Natural killer cell treated with Interleukin-12 subunit alpha and Interleukin-12 subunit beta and Interleukin-15 and Interleukin-18, amount 100 ng/mL, for 72 hours (primary cell): ENCODE data around the gene TXNDC8. TPM values are rescaled to one million over a fixed set of nuclear protein-coding genes. Genes with fewer than 3 reads are reported as not detected.

ENCODE experiments used
- ATAC-seq, 2 donors: fragments of 150-1000 bp; cut with Tn5 transposase in 1 of 2; sonication (Bioruptor Pico), chemical (Tn5 transposase) in 1 of 2; 2 replicates each; pipeline ENCODE4 v1.10.0; 2021
- DNase-seq: peaks from one replicate; pipeline ENCODE4 v3.0.0; 2022; ENCODE audit warnings: low spot score
- H3K27ac Mint-ChIP-seq, 2 donors: 1 replicate in 1 of 2; 2 replicates in 1 of 2; pipeline ENCODE4 v1.8.0; 2022; ENCODE audit warnings: mixed read lengths in 2 of 2, mild to moderate bottlenecking in 1 of 2, moderate library complexity in 1 of 2
- H3K27me3 Mint-ChIP-seq, 2 donors: 1 replicate in 1 of 2; 2 replicates in 1 of 2; pipeline ENCODE4 v1.8.0; 2022; ENCODE audit warnings: mixed read lengths in 2 of 2
- H3K36me3 Mint-ChIP-seq: one replicate; pipeline ENCODE4 v1.8.0; 2022; ENCODE audit warnings: mixed read lengths
- H3K4me1 Mint-ChIP-seq, 2 donors: 1 replicate in 1 of 2; 2 replicates in 1 of 2; pipeline ENCODE4 v1.8.0; 2022; ENCODE audit warnings: low read depth in 2 of 2, mixed read lengths in 2 of 2, mild to moderate bottlenecking in 1 of 2
- H3K4me3 Mint-ChIP-seq: one replicate; pipeline ENCODE4 v1.8.0; 2022; ENCODE audit warnings: mixed read lengths
- H3K9me3 Mint-ChIP-seq: 2 replicates; pipeline ENCODE4 v1.8.0; 2022; ENCODE audit warnings: mixed read lengths
- total RNA-seq, 2 donors: library from RNA; stranded (reverse); gene quantifications; one replicate each; pipeline ENCODE4 v1.2.3, GENCODE V29; 2022

The TXNDC8 gene
- total RNA-seq, 2 donors from 2014 or later: not detected

- H3K36me3 Mint-ChIP-seq: no peaks in the 10 kb centered on the region
- H3K27ac Mint-ChIP-seq: no peak overlapping the region
- peaks cover 2 to 17% of the 10 kb centered on the region in 2 donors for H3K27me3 Mint-ChIP-seq
- DNase-seq (no peak), ATAC-seq (no peak)
- no peak overlapping the region for H3K4me3 Mint-ChIP-seq
- H3K4me1 Mint-ChIP-seq: no peaks in the 10 kb centered on the region
- no peaks in the 10 kb centered on the region for H3K9me3 Mint-ChIP-seq
These were observed 55.0 kb downstream of the TXNDC8 start for GRCh38 chr9:110282739-110283081.

- Mint-ChIP-seq H3K36me3 (no peaks in the 10 kb centered on the region), H3K27ac (no peak overlapping the region), H3K9me3 (no peaks in the 10 kb centered on the region), H3K4me3 (no peak overlapping the region), H3K27me3 (peaks cover 2 to 17% of the 10 kb centered on the region in 2 donors), H3K4me1 (no peaks in the 10 kb centered on the region)
- ATAC-seq: no peak
- DNase-seq: no peak
These were observed 55.5 kb downstream of the TXNDC8 start for GRCh38 chr9:110282018-110282738.

GRCh38 chr9:110278080-110278707 lies 59.5 kb downstream of the TXNDC8 start:
- ATAC-seq (no peak), DNase-seq (no peak)

GRCh38 chr9:110276781-110277180 lies 60.9 kb downstream of the TXNDC8 start:
- Mint-ChIP-seq H3K27me3 (peaks cover 6 to 13% of the 10 kb centered on the region in 2 donors), H3K27ac (no peak overlapping the region), H3K36me3 (no peaks in the 10 kb centered on the region), H3K4me1 (no peaks in the 10 kb centered on the region), H3K4me3 (no peak overlapping the region), H3K9me3 (no peaks in the 10 kb centered on the region)
- ATAC-seq (no peak), DNase-seq (no peak)

More at GRCh38 chr9:110278080-110278707, 59.5 kb downstream of the TXNDC8 start:
- H3K4me3 Mint-ChIP-seq: no peak overlapping the region
- H3K36me3 Mint-ChIP-seq: no peaks in the 10 kb centered on the region
- H3K27me3 Mint-ChIP-seq: peaks cover 6 to 13% of the 10 kb centered on the region in 2 donors
- H3K4me1 Mint-ChIP-seq: no peaks in the 10 kb centered on the region
- no peaks in the 10 kb centered on the region for H3K9me3 Mint-ChIP-seq
- H3K27ac Mint-ChIP-seq: no peak overlapping the region

GRCh38 chr9:110270211-110270995 lies 67.3 kb downstream of the TXNDC8 start:
- DNase-seq: no peak
- no peak overlapping the region for H3K4me3 Mint-ChIP-seq
- ATAC-seq: no peak
- no peaks in the 10 kb centered on the region for H3K4me1 Mint-ChIP-seq
- H3K9me3 Mint-ChIP-seq: no peaks in the 10 kb centered on the region
- H3K36me3 Mint-ChIP-seq: no peaks in the 10 kb centered on the region
- H3K27me3 Mint-ChIP-seq: peaks cover 8 to 20% of the 10 kb centered on the region in 2 donors
- H3K27ac Mint-ChIP-seq: no peak overlapping the region

GRCh38 chr9:110266795-110267194 lies 70.9 kb downstream of the TXNDC8 start:
- Mint-ChIP-seq H3K9me3 (no peaks in the 10 kb centered on the region), H3K4me1 (no peaks in the 10 kb centered on the region), H3K36me3 (no peaks in the 10 kb centered on the region), H3K27me3 (peaks cover 5 to 17% of the 10 kb centered on the region in 2 donors), H3K27ac (no peak overlapping the region), H3K4me3 (no peak overlapping the region)
- ATAC-seq (no peak), DNase-seq (no peak)

GRCh38 chr9:110261632-110262031 lies 76.0 kb downstream of the TXNDC8 start:
- no peak for ATAC-seq
- Mint-ChIP-seq H3K4me3 (no peak overlapping the region), H3K27me3 (peaks cover 4 to 16% of the 10 kb centered on the region in 2 donors), H3K4me1 (peaks cover 18 to 20% of the 10 kb centered on the region in 2 donors), H3K9me3 (no peaks in the 10 kb centered on the region), H3K27ac (no peak overlapping the region), H3K36me3 (no peaks in the 10 kb centered on the region)
- no peak for DNase-seq

- H3K4me1 Mint-ChIP-seq: peaks cover 18 to 23% of the 10 kb centered on the region in 2 donors
- peaks cover 4 to 15% of the 10 kb centered on the region in 2 donors for H3K27me3 Mint-ChIP-seq
- no peak overlapping the region for H3K27ac Mint-ChIP-seq
- no peak overlapping the region for H3K4me3 Mint-ChIP-seq
- DNase-seq (no peak), ATAC-seq (no peak)
- H3K9me3 Mint-ChIP-seq: no peaks in the 10 kb centered on the region
- no peaks in the 10 kb centered on the region for H3K36me3 Mint-ChIP-seq
These were observed 76.8 kb downstream of the TXNDC8 start for GRCh38 chr9:110260911-110261310.

- Mint-ChIP-seq H3K4me3 (no peak overlapping the region), H3K4me1 (peaks cover 27 to 30% of the 10 kb centered on the region in 2 donors), H3K27ac (no peak overlapping the region), H3K27me3 (peaks cover 4 to 7% of the 10 kb centered on the region in 2 donors), H3K9me3 (no peaks in the 10 kb centered on the region), H3K36me3 (peaks cover 7% of the 10 kb centered on the region)
- no peak for ATAC-seq
- no peak for DNase-seq
These were observed 78.1 kb downstream of the TXNDC8 start for GRCh38 chr9:110259566-110259965.

- ATAC-seq (no peak), DNase-seq (no peak)
- Mint-ChIP-seq H3K36me3 (peaks cover 7% of the 10 kb centered on the region), H3K9me3 (no peaks in the 10 kb centered on the region), H3K4me3 (peak overlapping the region; percentile 1), H3K27me3 (peaks cover 4 to 7% of the 10 kb centered on the region in 2 donors), H3K4me1 (peaks cover 32% of the 10 kb centered on the region in 2 donors), H3K27ac (peak overlapping the region; percentile 65 to 86)
These were observed 79.0 kb downstream of the TXNDC8 start for GRCh38 chr9:110258690-110259091.

GRCh38 chr9:110257956-110258355 lies 79.7 kb downstream of the TXNDC8 start:
- no peak for ATAC-seq

GRCh38 chr9:110257097-110257841 lies 80.4 kb downstream of the TXNDC8 start:
- DNase-seq (no peak), ATAC-seq (no peak)
- Mint-ChIP-seq H3K36me3 (peaks cover 11% of the 10 kb centered on the region), H3K27ac (peak overlapping the region; percentile 86 to 95), H3K27me3 (peaks cover 4 to 7% of the 10 kb centered on the region in 2 donors), H3K4me1 (peaks cover 39 to 43% of the 10 kb centered on the region in 2 donors), H3K4me3 (peak overlapping the region; percentile 89), H3K9me3 (no peaks in the 10 kb centered on the region)

More at GRCh38 chr9:110257956-110258355, 79.7 kb downstream of the TXNDC8 start:
- peaks cover 35 to 39% of the 10 kb centered on the region in 2 donors for H3K4me1 Mint-ChIP-seq
- H3K9me3 Mint-ChIP-seq: no peaks in the 10 kb centered on the region
- peaks cover 4 to 7% of the 10 kb centered on the region in 2 donors for H3K27me3 Mint-ChIP-seq
- peak overlapping the region; percentile 89 for H3K4me3 Mint-ChIP-seq
- DNase-seq: no peak
- H3K27ac Mint-ChIP-seq: peak overlapping the region; percentile 86 to 95
- peaks cover 11% of the 10 kb centered on the region for H3K36me3 Mint-ChIP-seq

- H3K36me3 Mint-ChIP-seq: peaks cover 11% of the 10 kb centered on the region
- peak within 1 kb of the TSS; percentile 86 to 95 for H3K27ac Mint-ChIP-seq
- H3K9me3 Mint-ChIP-seq: no peaks in the 10 kb centered on the region
- DNase-seq: peak; percentile 90
- H3K27me3 Mint-ChIP-seq: peaks cover 4 to 7% of the 10 kb centered on the region in 2 donors
- ATAC-seq: peak; percentile 90 to 93
- peak within 1 kb of the TSS; percentile 89 for H3K4me3 Mint-ChIP-seq
- H3K4me1 Mint-ChIP-seq: peaks cover 39 to 43% of the 10 kb centered on the region in 2 donors
These were observed 81.1 kb downstream of the TXNDC8 start, which contains the start of gene TXN for GRCh38 chr9:110256380-110257096. Gene TXN, minus strand, starts transcription at chr9:110256507. Its CDS starts 72 bp downstream, at chr9:110256435.
